ENCODE measurements around the gene AKR1C8. TPM values are rescaled to one million over a fixed set of nuclear protein-coding genes. Genes with fewer than 3 reads are reported as not detected.

The AKR1C8 gene
- total RNA-seq, 1 donor from 2014 or later = 0.55 TPM

DNA sequence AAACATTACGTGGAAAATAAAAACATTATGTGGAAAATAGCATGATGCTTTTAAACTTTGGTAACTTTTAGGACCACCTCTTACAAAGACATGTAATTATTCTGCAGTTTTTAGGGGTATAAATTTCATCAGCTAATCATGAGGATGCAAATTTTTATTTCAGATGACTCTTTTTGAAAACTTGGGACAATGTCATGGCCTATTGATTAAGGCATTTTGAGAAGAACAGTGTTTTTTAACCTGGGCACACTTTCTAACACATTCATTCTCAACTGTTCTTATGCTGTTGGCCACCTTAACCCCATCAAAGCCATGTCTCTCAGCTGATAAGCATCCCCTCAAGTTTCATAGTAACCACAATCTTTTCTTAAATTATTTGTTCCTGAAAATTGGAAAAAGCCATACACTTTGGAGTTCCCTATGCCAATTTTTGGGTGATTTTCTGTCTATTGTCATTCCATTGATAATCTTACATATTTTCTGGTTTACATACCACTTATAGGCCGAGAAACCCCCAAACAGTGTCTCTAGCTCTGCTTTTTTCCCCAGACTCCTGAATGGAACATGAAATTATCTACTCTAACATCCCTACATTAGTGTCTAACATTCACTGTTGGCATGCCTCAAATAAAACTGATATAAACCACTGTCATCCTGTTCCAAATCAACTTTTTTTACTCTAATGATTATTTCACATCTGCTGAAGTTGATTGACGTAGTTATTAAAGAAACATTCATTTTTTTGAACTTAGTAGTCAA lies 76.1 kb downstream of the AKR1C8 start:
- intact Hi-C loops (cut with DNase I) = no loop called here
- no peaks in the 10 kb centered on the region for H3K27me3 ChIP-seq
- TF ChIP-seq CTCF (IDR thresholded peaks at IDR 0.05) = no peak
- no peak overlapping the region for H3K4me3 ChIP-seq
- H3K9me3 ChIP-seq = no peaks in the 10 kb centered on the region
- H3K36me3 ChIP-seq = peaks cover 28% of the 10 kb centered on the region
- H3K4me1 ChIP-seq = no peaks in the 10 kb centered on the region
- no peak overlapping the region for H3K27ac ChIP-seq
- no peak for DNase-seq
- ATAC-seq = no peak

DNA sequence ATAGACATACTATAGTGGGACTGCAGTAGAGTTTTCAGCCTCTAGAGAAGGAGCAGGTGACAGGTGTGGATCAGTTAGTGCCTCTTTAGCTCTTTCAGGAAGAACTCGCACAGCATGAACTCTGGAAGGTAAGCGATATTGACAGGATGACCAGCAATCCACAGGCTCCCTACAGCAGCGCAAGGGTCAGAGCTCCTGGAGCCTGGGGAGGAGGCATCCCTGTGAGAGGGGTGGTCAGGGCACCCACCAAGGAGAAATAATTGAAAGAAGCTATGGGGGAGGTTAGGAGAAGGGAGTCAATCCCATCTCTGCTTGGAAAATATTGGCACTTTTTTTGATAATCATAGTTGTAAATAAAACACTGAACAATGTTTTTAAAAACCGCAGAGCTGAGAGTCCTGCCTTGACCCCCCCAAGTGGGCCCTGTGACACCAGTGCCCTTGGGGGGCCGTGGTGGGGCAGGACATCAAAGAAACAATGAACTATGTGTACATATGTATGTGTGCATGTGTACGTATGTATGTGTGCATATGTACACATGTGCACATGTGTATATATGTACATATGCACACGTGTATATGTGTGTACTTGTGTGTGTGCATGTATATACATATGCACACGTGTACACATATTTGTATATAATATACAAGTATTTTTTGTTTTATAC lies 77.0 kb downstream of the AKR1C8 start:
- no peaks in the 10 kb centered on the region for H3K27me3 ChIP-seq
- H3K9me3 ChIP-seq = no peaks in the 10 kb centered on the region
- no peak for TF ChIP-seq CTCF (IDR thresholded peaks at IDR 0.05)
- intact Hi-C loops (cut with DNase I) = no loop called here
- H3K4me1 ChIP-seq = no peaks in the 10 kb centered on the region
- no peak overlapping the region for H3K4me3 ChIP-seq
- H3K27ac ChIP-seq = no peak overlapping the region
- ATAC-seq (no peak), DNase-seq (no peak)
- peaks cover 35% of the 10 kb centered on the region for H3K36me3 ChIP-seq

DNA sequence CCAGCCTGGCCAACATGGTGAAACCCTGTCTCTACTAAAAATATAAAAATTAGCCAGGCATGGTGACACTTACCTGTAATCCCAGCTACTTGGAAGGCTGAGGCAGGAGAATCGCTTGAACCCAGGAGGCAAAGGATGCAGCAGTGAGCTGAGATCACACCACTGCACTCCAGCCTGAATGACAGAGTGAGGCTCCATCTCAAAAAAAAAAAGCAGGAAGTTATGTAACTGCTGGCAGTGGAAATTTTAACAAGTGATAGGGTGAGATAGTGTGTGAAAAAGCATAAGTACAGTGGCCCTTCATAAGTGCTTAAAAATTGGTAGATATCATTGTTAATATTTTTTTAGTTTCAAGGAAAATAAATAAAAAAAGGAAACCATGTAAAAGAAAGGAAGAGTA lies 78.4 kb downstream of the AKR1C8 start:
- Histone ChIP-seq H3K36me3 (peaks cover 39% of the 10 kb centered on the region), H3K27ac (no peak overlapping the region), H3K27me3 (no peaks in the 10 kb centered on the region), H3K4me1 (no peaks in the 10 kb centered on the region), H3K4me3 (no peak overlapping the region), H3K9me3 (no peaks in the 10 kb centered on the region)
- TF ChIP-seq CTCF (IDR thresholded peaks at IDR 0.05) = no peak
- intact Hi-C loops (cut with DNase I) = no loop called here
- DNase-seq (no peak), ATAC-seq (no peak)

DNA sequence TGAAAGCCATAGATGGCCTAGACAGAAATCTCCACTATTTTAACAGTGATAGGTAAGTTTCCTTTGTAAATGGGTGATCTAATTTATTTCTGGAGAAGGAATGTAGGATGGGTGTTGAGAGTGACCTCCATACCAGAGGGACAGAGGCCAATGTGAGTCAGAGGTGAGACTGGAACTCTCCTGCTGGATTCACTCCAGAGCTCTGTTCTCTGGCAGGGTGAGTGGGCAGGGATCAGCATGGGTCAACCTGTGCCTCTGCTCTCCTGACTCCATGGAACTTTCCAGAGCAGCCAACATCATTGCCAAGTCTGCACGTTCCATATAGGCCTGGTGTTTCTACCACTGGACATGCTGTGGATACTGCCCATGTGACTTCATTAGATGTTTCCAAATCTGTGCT lies 79.3 kb downstream of the AKR1C8 start:
- Histone ChIP-seq H3K4me1 (no peaks in the 10 kb centered on the region), H3K27me3 (no peaks in the 10 kb centered on the region), H3K36me3 (peaks cover 49% of the 10 kb centered on the region), H3K4me3 (no peak overlapping the region), H3K27ac (no peak overlapping the region), H3K9me3 (no peaks in the 10 kb centered on the region)
- intact Hi-C loops (cut with DNase I) = no loop called here
- ATAC-seq (no peak), DNase-seq (no peak)
- TF ChIP-seq CTCF (IDR thresholded peaks at IDR 0.05) = no peak

Other genes starting within 250 kb of the AKR1C8 start
- 42.0 TPM for gene AKR1C1, start 221.7 kb downstream of the AKR1C8 start, total RNA-seq
- 22.5 TPM for gene AKR1C2, start 181.3 kb downstream of the AKR1C8 start, total RNA-seq
- 63.6 TPM for gene AKR1C3, start 90.7 kb downstream of the AKR1C8 start, total RNA-seq
- not detected for gene AKR1C4, start 11.7 kb upstream of the AKR1C8 start, total RNA-seq
- 1.2 TPM for gene UCN3, start 179.8 kb upstream of the AKR1C8 start, total RNA-seq
- not detected for gene TUBAL3, start 219.7 kb upstream of the AKR1C8 start, total RNA-seq
- 42.8 TPM for gene NET1, start 227.4 kb upstream of the AKR1C8 start, total RNA-seq